Lung microvascular endothelial cell (primary cell): ENCODE results near the gene DIAPH3. TPM values are rescaled to one million over a fixed set of nuclear protein-coding genes. Genes with fewer than 3 reads are reported as not detected.

Experiments
- DNase-seq, 2 donors: peaks; one replicate each; pipeline versions ENCODE4 v3.0.0 to v3.0.0-alpha.2; 2010; ENCODE audit warnings: low read depth in 2 of 2
- total RNA-seq: library from RNA; depleted of rRNA; stranded (reverse); fragments of >200 nt; gene quantifications from 2 replicates; pipeline ENCODE4 v1.2.1, GENCODE V29; 2014

DIAPH3 gene
- total RNA-seq, 1 donor from 2014 or later, result 3.0 TPM

GRCh38 chr13:60019119-60019993 lies 144.4 kb downstream of the DIAPH3 start:
- DNase-seq, result peak; percentile 3 to 4

DNA sequence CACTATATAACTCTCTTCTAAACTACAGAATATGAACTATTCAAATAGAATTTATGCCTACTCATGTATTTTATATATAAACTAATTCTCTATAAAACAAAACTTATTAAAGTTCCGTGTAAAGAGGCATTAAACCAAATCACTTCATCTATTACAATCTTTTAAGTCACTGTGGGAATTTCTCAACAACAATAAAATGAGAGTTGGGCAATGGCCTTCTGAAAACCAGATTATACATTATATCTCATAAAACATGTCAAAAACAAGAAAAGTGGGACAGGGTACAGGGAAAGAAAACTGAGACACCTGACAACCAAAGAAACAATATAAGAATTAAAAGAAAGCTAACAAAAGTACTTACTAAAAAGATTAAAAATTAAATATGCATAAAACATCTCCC lies 145.2 kb downstream of the DIAPH3 start:
- DNase-seq, result no peak

- no peak for DNase-seq
Observed at GRCh38 chr13:60016229-60016628, 147.5 kb downstream of the DIAPH3 start.

DNA sequence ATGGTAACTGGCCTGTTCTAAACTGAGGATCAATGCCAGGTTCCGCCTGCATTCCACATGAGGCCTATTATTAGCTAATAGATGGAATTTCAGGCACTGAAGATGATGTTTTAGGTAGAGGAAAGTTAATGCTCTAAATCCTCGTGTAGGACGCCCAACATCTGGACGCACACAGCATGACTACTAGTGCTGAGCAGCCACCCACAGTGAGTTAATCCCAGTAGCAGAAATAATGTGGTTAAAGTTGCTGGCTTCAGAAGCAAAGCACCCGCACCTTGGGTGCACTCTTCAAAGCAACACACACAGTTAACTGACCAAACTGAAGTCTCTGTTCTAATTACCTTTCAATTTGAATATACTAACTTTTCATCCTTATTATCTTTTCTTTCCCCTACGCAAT lies 150.6 kb downstream of the DIAPH3 start:
- DNase-seq, result no peak

- DNase-seq, result no peak
Observed at GRCh38 chr13:60012488-60012887, 151.2 kb downstream of the DIAPH3 start.

DNA sequence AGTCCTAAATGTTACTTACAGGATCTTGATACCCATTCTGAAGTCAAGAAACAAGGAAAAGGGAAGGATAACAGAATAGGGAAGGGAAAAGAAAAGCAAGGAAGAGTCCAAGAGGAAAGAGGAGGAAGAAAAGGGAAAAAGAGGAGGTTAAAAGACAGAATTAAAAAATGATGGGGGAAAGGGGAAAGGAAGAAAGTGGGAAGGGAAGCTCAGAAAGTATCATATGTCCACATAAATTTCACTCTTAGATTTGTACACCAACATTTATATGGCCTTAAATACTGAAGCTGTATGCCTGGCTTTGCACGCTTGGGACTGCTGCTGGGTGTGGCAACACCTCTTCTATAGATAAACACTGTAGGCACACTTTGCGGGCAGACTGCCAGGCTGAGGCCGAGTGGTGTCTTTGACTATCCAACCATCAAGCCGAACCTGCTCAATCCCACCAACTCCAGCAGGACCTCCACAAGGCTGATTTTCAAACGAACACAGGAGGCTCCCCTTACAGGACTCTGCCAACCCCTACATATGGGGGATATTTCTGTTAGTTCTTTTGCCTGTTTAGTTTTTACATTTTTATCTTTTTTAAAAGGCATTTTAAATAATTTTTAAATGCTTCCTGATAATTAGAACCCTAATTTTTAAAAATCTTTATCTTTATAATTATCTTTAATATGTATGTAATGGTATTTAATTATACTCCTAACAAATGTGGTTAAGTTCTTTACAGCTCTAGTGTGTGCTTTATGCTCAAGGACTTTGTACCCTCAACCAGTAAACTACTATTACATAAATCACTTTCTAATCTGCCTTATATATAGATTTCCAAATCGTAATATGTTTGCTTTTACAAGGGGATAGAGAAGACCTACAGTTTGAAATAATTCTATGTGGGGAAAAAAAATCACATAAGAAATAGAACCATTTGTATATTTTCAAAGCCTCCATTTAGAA lies 154.2 kb downstream of the DIAPH3 start:
- DNase-seq, result no peak

GRCh38 chr13:60001889-60002288 lies 161.8 kb downstream of the DIAPH3 start:
- DNase-seq, result no peak

DNA sequence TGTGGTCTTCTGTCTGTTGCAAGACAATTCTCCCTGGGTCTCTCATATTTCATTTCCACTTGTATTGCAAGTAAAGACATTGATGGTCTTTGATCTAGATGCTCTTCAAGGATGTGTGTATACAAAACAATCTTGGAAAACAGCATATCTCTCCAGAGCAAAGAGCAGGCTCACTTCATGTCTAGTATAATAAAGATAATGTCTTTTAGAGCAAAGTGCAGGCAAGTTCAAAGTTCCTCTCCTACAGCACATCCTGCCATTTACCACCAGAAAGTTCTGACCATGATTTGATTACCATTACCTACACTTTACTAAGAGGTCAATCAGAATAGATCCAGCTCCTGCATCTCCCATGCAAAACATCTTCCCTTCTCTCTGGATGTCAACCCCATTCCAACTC lies 162.8 kb downstream of the DIAPH3 start:
- DNase-seq, result no peak

- no peak for DNase-seq
Observed at GRCh38 chr13:60000081-60000480, 163.6 kb downstream of the DIAPH3 start.

GRCh38 chr13:59997976-59998375 lies 165.8 kb downstream of the DIAPH3 start:
- no peak for DNase-seq

- no peak for DNase-seq
Observed at GRCh38 chr13:59996461-59996980, 167.2 kb downstream of the DIAPH3 start.

GRCh38 chr13:59991395-59991794 lies 172.3 kb downstream of the DIAPH3 start:
- peak in 1 of 2 donors; percentile 21 for DNase-seq

- peak; percentile 31 to 50 for DNase-seq
Observed at GRCh38 chr13:59982631-59983382, 180.9 kb downstream of the DIAPH3 start.

DNA sequence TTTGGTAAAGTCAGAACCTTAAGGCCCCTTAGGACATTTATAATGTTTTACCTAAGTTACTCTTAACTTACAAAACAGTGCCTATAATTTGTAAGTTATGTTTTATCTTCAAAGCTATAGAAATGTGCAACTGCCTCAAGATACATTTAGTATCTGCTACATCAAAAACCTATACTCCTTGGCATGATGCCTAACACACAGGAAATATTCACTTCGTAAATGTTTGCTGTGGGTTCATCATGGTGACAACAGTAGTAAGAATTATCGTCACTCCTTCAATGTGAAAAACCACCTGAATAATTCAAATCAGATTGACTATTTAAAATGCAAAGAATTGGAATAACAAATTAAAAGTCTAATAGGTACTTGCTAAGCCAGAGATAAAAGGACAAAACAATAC lies 184.1 kb downstream of the DIAPH3 start:
- DNase-seq, result no peak

- no peak for DNase-seq
Observed at GRCh38 chr13:59978862-59979261, 184.9 kb downstream of the DIAPH3 start.

DNA sequence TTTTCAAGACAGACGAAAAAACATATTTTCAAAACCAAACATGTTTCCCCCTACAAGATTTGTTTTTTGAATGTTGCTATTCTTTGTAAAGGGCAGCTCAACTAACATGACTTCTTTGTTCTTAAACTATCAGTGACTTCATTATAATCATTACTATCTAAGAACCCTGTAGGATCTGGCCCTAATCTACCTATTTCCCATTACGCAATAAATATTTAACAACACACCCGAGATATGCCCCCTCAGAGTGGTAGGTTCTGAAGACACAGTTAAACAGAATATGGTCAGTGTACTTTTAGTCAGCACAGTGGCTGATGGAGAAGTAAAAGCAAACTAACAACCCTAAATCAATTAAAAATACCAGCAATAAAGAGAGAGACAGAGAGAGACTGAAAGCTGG lies 186.9 kb downstream of the DIAPH3 start:
- no peak for DNase-seq

DNA sequence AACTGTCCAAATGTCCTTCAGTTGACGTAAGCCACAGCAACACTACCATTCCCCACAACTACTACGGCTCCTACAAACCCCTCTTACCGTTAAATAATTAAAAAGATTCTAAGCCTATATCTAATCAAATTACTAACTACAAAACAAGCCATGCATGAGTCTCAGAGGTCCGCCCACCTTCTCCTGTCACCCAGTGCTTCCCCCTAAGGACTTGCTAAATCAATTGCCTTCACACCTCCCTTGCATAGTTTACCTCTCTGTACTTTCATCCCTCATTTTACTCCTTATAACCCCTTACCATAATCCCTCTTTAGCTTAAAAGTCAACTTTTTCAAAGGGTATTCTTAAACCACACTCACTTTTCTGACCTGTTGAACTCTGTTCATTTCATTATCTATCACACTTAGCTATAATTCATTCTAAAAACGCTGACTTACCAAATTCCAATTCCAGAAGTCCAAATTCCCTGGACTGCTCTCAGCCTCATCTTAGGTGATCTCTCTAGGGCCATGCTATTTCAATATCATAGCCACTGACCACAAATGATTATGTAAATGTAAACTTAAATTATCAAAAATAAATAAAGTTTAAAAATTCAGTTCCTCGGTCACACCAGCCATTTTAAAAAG lies 187.8 kb downstream of the DIAPH3 start:
- DNase-seq, result no peak

DNA sequence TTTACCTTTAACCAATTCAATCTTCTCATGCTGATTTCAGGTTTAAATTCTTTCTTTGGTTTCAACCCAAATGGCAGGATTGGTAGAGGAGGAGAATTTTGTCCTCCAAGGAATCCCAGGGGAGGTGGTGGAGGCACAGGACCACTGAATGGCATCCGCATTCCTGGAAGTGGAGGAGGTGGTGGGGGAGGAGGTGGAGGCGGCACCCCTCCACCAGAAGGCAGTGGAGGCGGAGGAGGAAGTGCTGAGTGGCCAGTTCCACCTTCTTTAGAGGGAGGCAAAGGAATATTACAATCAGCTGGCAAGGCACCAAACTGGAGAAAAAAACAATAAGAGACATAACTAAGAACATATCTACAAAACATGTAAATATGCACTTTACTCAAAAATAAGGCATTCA lies 192.9 kb downstream of the DIAPH3 start:
- no peak for DNase-seq

- DNase-seq, result no peak
Observed at GRCh38 chr13:59963827-59964226, 199.9 kb downstream of the DIAPH3 start.

- no peak for DNase-seq
Observed at GRCh38 chr13:59963383-59963782, 200.3 kb downstream of the DIAPH3 start.

DNA sequence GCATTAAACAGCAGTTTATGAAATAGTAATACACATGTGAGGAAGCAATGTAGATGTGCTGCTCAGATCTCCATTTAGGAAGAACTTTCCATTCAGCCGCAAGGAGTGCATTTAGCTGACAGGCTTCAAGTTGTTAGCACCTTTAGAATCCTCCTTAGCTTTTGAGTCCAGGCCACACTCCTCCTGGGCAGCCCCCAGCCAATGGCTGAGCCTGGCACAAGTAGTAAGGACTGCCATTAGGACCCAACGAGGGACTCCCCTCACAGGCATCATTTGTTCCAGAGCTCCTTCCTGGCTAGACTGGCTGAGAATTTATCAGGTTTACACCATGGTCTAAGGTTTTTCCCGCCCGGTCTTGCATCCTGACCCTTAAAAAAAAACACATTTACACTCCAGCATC lies 201.4 kb downstream of the DIAPH3 start:
- DNase-seq, result no peak
